MM.1S (cell line): Measurements from ENCODE around the gene GPR108.
"Not testable (repeated sequence)": the region's sequence is repeated elsewhere in the genome, so short reads cannot be mapped to it uniquely, and the experiment has no call there.

Experiments
- DNase-seq: peaks from one replicate; pipeline ENCODE4 v3.0.0-alpha.2; 2015
- H2AFZ ChIP-seq: fragments of 300-600 bp; sonication (generic); 2 replicates; pipeline ENCODE4 v1.6.0; 2016; ENCODE audit warnings: antibody characterized with exemption, low read length
- H3F3A ChIP-seq: fragments of 300-600 bp; sonication (generic); 2 replicates; pipeline ENCODE4 v1.6.1; 2016; ENCODE audit warnings: mild to moderate bottlenecking, antibody characterized with exemption, low read length, moderate library complexity, mixed read lengths; ENCODE audit not compliant: insufficient read depth
- H3K27ac ChIP-seq: fragments of 300-600 bp; sonication (generic); 2 replicates; pipeline ENCODE4 v1.5.1; 2016; ENCODE audit warnings: mild to moderate bottlenecking, low read length
- H3K27me3 ChIP-seq: fragments of 300-600 bp; sonication (generic); replicated peaks from 2 replicates; pipeline ENCODE4 v1.6.0; 2016; ENCODE audit warnings: low read length; ENCODE audit not compliant: insufficient read depth
- H3K36me3 ChIP-seq: fragments of 300-600 bp; sonication (generic); replicated peaks from 2 replicates; pipeline ENCODE4 v1.6.1; 2016; ENCODE audit warnings: mild to moderate bottlenecking, low read length, mixed read lengths; ENCODE audit not compliant: insufficient read depth
- H3K4me1 ChIP-seq: fragments of 300-600 bp; sonication (generic); 2 replicates; pipeline ENCODE4 v1.6.1; 2016; ENCODE audit warnings: low read length, mixed read lengths
- H3K4me2 ChIP-seq: fragments of 300-600 bp; sonication (generic); 2 replicates; pipeline ENCODE4 v1.6.0; 2016; ENCODE audit warnings: low read depth, low read length
- H3K4me3 ChIP-seq: fragments of 300-600 bp; sonication (generic); 2 replicates; pipeline ENCODE4 v1.5.1; 2016; ENCODE audit warnings: low read length, mixed read lengths
- H3K79me2 ChIP-seq: fragments of 300-600 bp; sonication (generic); 2 replicates; pipeline ENCODE4 v1.6.1; 2016; ENCODE audit warnings: mixed run types, low read length, mixed read lengths
- H3K9ac ChIP-seq: fragments of 300-600 bp; sonication (generic); 2 replicates; pipeline ENCODE4 v1.6.1; 2016; ENCODE audit warnings: low read length, mixed read lengths
- H3K9me2 ChIP-seq: fragments of 300-600 bp; sonication (generic); replicated peaks from 2 replicates; pipeline ENCODE4 v1.6.1; 2016; ENCODE audit warnings: mild to moderate bottlenecking, low read length, mixed read lengths; ENCODE audit not compliant: insufficient read depth
- H3K9me3 ChIP-seq: fragments of 300-600 bp; sonication (generic); replicated peaks from 2 replicates; pipeline ENCODE4 v1.6.1; 2016; ENCODE audit warnings: mild to moderate bottlenecking, low read length, mixed read lengths; ENCODE audit not compliant: insufficient read depth
- H4K20me1 ChIP-seq: fragments of 300-600 bp; sonication (generic); 2 replicates; pipeline ENCODE4 v1.6.1; 2016; ENCODE audit warnings: mild to moderate bottlenecking, low read length, moderate library complexity, mixed read lengths; ENCODE audit not compliant: insufficient read depth
- CTCF ChIP-seq: fragments of 300-600 bp; sonication (generic); IDR thresholded peaks from 2 replicates; pipeline ENCODE4 v1.5.1; 2016; ENCODE audit warnings: antibody characterized with exemption, low read length, mixed read lengths
- EZH2 ChIP-seq: fragments of 300-600 bp; sonication (generic); optimal IDR thresholded peaks from 2 replicates; pipeline ENCODE3; 2017; ENCODE audit warnings: low read depth, mild to moderate bottlenecking, antibody characterized with exemption, low read length, mixed read lengths
- EZH2phosphoT487 ChIP-seq: fragments of 300-600 bp; sonication (generic); IDR thresholded peaks from 2 replicates; pipeline ENCODE4 v1.6.1; 2018; ENCODE audit warnings: antibody characterized with exemption, low read length

GPR108 gene

GRCh38 chr19:6751189-6751588 lies 13.8 kb upstream of the GPR108 start:
- H3K9me2 ChIP-seq: no peaks in the 10 kb centered on the region
- TF ChIP-seq EZH2phosphoT487 (no peak), EZH2 (no peak), CTCF (no peak)
- H3K36me3 ChIP-seq: peaks cover 32% of the 10 kb centered on the region
- no peaks in the 10 kb centered on the region for H3K9me3 ChIP-seq
- no peak overlapping the region for H2AFZ ChIP-seq
- H3K4me1 ChIP-seq: no peaks in the 10 kb centered on the region
- H3K27ac ChIP-seq: no peak overlapping the region
- peaks cover 13% of the 10 kb centered on the region; the same call in 1 of the 2 replicates for H3F3A ChIP-seq
- no peak overlapping the region for H3K9ac ChIP-seq
- H3K4me2 ChIP-seq: no peak overlapping the region
- DNase-seq: no peak
- H4K20me1 ChIP-seq: no peaks in the 10 kb centered on the region
- H3K27me3 ChIP-seq: no peaks in the 10 kb centered on the region
- no peak overlapping the region for H3K4me3 ChIP-seq
- H3K79me2 ChIP-seq: no peaks in the 10 kb centered on the region

- Histone ChIP-seq H3K36me3 (peaks cover 37% of the 10 kb centered on the region), H2AFZ (no peak overlapping the region), H3K9me3 (no peaks in the 10 kb centered on the region), H3K4me3 (no peak overlapping the region), H3K4me2 (no peak overlapping the region), H4K20me1 (no peaks in the 10 kb centered on the region), H3F3A (peaks cover 13% of the 10 kb centered on the region; the same call in 1 of the 2 replicates), H3K27ac (no peak overlapping the region), H3K4me1 (no peaks in the 10 kb centered on the region), H3K9ac (no peak overlapping the region), H3K27me3 (no peaks in the 10 kb centered on the region), H3K79me2 (no peaks in the 10 kb centered on the region), H3K9me2 (no peaks in the 10 kb centered on the region)
- DNase-seq: no peak
- TF ChIP-seq EZH2phosphoT487: no peak
- no peak for TF ChIP-seq EZH2
- no peak for TF ChIP-seq CTCF
These were observed 12.7 kb upstream of the GPR108 start for GRCh38 chr19:6750062-6750461.

GRCh38 chr19:6748543-6748942 lies 11.2 kb upstream of the GPR108 start:
- not testable (repeated sequence) for H2AFZ ChIP-seq, H4K20me1 ChIP-seq, H3K9ac ChIP-seq, H3K27ac ChIP-seq, H3K4me3 ChIP-seq, H3K4me2 ChIP-seq, H3K79me2 ChIP-seq, H3K27me3 ChIP-seq, H3K4me1 ChIP-seq, H3K9me3 ChIP-seq, H3K9me2 ChIP-seq, DNase-seq
- Histone ChIP-seq H3K36me3 (peaks cover 36% of the 10 kb centered on the region), H3F3A (peaks cover 13% of the 10 kb centered on the region; the same call in 1 of the 2 replicates)

GRCh38 chr19:6745965-6746364 lies 8.6 kb upstream of the GPR108 start:
- Histone ChIP-seq H3K9me2 (no peaks in the 10 kb centered on the region), H3K79me2 (peaks cover 19% of the 10 kb centered on the region), H3K4me3 (no peak overlapping the region), H2AFZ (no peak overlapping the region), H3K36me3 (peaks cover 22% of the 10 kb centered on the region), H3K4me2 (no peak overlapping the region), H3K9ac (no peak overlapping the region), H3K4me1 (peaks cover 3% of the 10 kb centered on the region), H3K27ac (no peak overlapping the region), H3K9me3 (no peaks in the 10 kb centered on the region), H3F3A (peaks cover 10% of the 10 kb centered on the region), H3K27me3 (no peaks in the 10 kb centered on the region), H4K20me1 (no peaks in the 10 kb centered on the region)
- DNase-seq: no peak
- TF ChIP-seq EZH2 (no peak), EZH2phosphoT487 (no peak), CTCF (no peak)
